AML-193 (cell line): ENCODE data around the gene ZNF343.
"Not testable (repeated sequence)": the region's sequence is repeated elsewhere in the genome, so short reads cannot be mapped to it uniquely, and the experiment has no call there.

Experiments used
- DNase-seq, 2 experiments: peaks; one replicate each; lab custom pipeline; 2025; lab: John Stamatoyannopoulos, UW

ZNF343 gene

DNA sequence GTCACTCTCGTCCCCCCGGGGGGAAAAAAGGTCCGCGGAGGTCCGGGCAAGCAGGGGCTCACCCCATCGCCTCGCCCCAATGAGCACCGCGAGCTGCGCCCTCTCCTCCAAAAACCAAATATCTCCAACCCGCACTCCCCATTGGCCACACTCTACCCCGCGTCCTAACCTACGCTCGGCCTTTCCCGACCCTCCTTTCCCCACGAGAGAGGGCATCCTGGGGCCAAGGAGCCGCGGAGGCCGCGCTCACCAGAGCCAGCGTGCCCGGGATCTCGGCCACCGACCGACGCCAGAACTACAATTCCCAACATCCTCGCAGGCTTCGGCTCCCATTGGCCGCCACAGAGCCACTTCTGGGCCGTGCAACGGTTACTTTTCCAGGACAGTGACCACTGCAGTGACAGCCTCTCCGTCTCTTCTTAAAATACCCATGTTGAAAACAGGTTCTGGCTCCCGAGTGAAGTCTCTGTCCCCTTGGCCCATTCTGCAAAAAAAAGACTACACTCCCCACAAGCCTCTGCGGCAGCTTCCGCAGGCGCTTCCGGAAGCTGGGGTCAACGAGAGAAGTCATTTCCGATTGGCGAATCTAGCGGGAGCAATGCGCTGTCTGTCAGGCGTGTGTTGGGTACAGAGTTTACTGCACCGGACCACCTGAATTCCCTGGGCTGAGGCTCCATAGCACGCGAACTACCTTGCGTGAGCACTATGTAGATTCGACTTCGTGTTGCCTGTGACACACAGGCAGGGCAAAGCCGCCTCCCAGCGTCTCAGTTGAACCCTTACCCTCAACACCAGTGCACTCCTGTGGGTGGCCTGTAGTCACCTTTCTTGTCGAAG, at the start of gene ZNF343:
ZNF343 (minus strand) TSS at position 285 of the 837 bp plus-strand sequence. CDS start 15,020 bp downstream, outside the sequence.
- peak; percentile 72 to 85 for DNase-seq

DNA sequence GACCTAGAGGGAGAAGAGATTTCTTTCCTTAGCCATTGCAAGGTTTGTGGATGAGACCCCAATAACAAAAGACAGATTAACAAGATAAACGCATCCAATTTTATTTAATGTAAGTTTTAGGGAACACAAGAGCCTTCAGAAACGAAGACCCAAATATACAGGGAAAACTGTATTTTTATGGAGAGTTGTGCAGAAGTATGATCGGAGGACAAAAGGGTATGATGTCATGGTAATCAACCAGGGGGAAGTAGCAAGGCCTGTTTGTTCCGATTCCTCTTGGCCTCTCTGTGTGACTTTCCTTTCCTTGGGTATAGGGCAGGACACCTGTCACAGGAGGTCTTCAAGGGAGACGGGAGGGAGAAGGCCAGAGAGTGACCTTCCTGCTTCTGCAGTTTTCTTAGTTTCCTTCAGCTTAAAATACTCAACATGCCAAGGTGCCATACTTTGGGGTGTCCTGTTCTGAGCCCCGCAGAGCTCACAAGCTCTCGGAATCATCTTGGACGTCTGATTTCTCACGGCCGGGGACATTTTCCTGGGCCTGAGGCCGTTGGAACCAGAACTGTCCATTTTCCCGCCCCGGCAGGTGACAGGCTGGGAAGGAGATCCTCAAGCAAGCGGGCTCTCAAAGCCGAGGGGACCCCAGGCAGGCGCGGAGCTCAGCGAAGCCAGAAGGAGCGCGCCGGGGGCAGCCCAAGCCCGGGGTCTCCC, 49.3 kb upstream of the ZNF343 start:
- no peak for DNase-seq

DNA sequence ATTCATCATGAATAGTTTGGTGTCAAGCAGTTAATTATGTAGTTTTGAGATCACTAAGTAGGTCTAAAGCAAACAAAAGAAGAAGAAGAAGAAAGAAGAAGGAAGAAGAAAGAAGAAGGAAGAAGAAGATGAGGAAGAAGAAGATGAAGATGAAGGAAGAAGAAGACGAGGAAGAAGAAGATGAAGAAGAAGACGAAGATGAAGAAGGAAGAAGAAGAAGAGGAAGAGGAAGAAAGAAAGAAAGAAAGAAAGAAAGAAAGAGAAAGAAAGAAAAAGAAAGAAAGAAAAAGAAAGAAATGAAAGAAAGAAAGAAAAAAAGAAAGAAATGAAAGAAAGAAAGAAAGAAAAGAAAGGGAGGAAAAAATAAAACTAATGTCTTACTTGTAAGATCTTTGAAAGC, 36.9 kb upstream of the ZNF343 start:
- no peak for DNase-seq

DNA sequence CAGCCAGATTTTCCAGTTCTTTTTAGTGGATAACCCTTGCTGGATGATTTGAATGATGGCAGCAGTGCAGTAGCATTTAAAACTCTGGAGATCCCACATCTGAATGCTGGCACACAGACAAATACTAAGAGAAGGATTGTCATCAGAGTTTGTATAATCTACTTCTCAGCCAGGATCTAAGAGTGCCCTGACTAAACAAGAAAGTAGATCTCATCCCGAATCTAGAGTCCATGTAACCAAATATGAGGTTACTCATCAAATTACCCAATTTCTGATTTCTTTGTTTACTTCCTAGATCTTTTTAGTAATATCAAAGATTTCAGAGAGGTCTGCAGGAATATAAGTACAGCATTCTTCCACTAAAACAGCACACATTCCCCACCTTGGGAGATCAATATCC, 35.5 kb upstream of the ZNF343 start:
- no peak for DNase-seq

DNA sequence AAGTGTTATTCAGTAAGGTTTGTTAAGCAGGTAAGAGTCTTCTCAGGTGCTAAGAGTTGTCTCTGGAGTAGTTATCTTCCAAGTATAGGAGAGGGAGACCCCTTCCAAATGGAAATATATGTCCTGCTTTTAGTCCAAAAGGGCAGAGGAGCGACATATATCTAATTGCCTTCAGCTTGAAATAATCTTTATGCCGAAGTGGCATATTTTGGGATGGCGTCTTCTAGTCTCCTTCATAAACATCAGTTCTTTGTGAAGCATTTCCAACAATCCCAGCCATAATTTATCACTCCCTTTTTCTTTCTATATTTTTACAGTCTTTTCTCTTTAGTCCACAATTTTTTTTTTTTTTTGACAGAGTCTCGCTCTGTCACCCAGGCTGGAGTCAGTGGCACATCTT, 33.6 kb upstream of the ZNF343 start:
- no peak for DNase-seq

DNA sequence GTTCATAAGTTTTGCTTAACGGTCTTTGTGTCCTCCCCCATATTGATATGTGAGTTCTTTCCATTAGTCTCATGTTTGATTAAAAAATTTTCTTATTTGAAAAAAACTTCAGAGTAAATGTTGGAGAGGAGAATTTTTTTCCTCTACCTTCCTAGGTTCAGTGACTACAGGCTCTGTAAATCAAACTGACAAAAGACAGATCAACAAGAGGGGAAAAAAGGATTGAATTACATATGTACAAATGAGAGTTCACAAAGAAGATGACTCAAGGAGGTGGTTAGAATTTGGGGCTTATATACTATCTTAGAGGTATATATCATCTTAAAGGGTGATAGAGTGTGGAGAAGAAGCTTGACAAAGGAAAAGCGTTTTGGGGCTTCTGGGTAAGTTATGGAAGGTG, 33.2 kb upstream of the ZNF343 start:
- DNase-seq, result no peak

DNA sequence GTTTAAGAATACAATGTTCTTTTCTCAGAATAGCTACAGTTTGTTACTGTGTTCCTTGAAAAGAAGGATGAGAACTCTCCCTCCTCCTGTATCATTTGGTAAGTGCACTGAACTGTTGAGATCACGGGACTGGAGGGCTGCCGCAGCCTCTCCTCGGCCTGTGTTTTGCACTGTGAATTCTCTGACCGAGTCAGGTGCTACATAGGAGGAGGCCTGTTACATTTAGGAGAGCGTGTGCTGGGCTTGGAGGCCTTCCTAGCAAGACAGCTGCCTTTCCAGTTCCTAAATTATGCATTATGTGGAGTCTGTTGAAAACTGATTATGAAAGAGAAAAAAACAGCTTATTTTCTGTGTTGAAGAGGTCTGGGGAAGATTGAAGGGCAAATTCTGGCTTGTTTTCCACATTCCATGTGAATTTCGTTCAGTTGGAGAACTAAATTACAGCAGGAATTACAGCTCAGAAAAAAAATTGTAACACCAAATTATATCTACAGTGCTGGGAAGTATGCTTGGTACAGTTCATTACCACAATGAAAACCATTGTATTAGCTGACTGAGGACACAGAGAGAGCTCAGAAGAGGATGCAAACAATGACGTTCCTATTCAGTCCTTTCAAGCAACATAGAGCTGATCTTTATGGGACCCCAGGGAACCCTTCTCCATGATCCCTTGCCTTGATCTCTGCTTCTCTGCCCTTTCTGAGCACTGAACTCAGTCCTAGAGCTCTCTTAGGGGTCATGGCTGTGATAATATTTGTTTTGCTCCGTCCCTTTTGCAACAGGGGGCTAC, 30.4 kb upstream of the ZNF343 start:
- DNase-seq, result no peak

DNA sequence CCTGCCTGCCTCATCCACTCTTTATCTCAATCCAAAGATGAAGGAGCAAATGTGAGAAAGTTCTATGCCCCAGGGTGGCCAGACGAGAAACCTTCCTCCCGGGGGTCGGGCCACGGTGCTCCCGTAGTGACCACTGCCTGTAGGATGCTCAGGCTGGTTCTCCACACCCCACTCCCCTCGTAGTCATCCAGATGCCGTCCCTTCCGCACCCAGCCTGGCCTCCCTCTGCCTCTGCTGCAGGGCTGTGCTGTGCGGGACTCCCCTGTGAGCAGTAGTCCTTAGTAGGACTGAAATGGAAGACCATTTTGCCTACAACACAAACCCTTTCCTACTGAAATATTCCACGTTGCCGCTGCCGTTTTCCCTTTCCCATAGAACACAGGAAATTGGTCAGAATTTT, 29.6 kb upstream of the ZNF343 start:
- no peak for DNase-seq

DNA sequence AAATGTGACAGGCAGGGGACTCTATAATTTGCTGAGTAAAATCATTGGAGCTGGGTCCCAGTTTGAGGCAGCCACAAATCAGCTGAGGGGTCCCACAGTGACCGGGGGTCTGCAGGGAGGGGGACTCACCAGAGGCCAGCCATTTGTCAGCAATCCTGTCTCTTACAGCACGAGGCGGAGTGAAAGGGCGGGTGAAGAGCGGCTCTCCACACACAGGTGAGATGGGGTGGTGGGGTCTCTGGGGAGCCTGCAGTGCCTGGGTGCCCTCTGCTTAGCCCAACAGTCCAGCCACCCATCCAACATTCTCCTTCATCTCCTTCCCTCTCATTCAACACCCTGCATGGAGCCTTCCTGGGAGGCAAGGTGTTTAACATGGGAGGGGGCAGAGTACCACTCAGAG, 28.4 kb upstream of the ZNF343 start:
- DNase-seq, result no peak

DNA sequence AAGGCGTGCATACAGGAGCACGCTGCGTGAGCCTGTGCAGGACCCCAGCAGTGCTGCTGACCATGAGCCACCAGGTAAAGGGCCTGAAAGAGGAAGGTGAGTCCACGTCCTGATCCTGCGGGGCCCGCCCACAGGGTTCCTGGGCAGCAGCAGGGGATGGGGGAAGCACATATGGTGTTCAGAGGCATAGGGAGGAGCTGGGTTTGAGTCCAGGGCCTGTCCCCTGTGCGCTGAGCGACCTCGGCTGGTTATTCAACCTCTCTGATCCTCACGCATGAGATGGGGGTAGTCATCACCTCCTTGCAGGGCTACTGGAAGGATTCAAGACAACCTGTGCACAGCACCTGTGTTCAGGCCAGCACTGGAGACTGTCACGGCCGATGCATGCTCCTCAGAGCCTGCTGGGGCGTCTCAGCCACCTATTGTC, 27.9 kb upstream of the ZNF343 start, which contains the start of gene TMC2:
TMC2 (plus strand) TSS at position 14 of the 427 bp plus-strand sequence; CDS start at position 63, 49 bp downstream.
- no peak for DNase-seq

DNA sequence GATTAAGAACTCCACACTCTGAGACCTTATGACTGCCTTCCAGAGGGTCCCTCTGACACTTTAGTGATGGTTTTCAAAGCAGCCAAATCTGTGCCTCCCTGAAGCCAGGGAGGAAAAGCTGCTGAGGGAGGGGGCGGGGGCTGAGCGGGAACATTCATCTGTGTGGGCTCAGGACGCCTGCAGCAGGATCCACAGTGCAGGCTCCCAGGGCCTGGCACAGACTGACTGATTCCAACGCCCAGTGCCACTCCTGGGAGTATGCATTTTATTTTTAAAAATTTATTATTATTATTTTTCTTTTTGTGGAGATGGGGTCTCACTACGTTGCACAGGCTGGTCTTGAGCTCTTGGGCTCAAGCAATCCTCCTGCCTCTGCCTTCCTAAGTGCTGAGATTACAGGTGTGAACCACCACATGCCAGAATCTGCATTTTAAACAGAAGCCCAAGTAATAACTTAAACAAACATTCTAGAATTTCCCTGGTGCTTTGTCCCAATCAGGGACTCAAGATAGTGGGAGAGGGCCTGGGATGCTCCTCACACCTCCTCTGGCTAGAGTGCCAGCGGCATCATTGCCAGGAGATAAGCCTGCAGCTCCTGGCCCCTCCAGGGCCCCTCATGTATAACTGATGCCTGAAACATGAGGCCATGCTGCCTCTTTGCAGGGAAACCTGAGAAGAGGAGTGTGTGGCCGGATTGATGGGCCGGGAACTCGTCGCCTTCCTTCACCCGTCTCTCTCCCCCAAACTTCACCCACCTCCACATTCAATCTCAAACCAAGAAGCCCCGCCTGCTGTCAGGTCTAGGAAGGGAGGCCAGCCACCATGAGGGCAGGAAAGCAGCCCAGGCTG, 27.2 kb upstream of the ZNF343 start:
- no peak for DNase-seq

DNA sequence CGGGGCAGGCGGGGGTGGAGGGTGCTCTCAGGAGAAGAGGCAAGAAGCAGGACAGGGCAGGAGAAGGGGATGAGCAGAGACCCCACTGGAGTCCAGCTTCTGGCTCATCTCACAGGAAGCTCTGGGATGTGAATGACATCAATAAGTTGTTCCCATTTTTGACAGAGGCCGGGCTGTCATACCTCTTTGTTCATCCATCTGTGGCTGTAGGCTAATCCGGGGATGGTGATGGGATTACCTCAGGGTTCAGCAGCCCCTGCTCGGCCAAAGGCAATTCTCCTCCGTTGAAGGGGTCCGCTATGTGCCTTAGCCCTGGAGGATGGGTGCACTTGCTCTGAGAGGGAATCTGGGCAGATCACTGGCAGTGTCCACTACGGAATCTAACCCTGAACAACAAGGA, 24.4 kb upstream of the ZNF343 start:
- DNase-seq, result no peak

DNA sequence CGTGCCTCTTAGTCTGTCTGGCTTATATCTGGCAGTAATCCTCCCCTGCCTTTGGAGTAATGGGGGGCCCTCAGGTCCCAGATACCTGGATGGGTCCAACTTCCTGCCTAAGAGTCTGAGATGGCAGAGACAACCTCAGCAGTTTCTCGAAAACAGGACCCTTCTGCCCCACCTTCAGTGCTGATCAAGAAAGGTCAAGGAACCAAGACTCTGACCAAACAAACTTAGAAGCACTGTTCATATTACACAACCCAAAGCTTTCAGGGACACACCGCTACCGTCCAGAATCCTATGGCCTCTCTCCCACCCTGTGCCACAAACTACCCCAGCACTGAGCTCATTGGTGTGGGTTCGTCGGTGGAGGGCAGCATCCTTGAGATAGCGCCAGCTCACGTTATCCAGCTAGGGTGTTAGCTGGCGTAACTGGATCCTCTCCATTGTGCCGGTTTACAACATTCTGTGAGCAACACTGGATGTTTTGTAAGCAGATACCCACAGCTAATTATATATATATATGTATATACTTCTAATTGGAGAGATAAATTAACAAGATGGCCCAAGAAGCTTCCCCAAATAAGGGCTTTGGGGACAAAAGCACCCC, 20.1 kb upstream of the ZNF343 start:
- DNase-seq, result no peak

DNA sequence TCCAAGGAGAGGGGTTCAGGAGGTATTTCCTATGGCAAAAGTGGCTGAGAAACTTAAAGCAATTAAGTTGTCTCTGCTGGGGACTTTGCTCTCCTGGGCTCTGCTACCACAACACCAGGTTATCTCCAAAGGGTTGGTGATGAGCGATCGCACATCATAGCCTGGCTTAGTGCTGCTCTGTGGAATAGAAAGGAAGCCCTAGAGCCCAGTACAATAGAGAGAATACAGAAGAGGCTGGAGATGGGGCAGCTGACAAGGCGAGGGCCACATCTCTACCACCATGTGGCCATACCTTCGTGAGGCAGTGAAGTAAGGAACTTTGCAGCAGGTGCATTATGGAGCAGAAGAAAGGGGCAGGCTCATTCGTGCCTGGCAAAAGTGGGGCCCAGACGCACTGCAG, 19.0 kb upstream of the ZNF343 start:
- DNase-seq, result no peak

DNA sequence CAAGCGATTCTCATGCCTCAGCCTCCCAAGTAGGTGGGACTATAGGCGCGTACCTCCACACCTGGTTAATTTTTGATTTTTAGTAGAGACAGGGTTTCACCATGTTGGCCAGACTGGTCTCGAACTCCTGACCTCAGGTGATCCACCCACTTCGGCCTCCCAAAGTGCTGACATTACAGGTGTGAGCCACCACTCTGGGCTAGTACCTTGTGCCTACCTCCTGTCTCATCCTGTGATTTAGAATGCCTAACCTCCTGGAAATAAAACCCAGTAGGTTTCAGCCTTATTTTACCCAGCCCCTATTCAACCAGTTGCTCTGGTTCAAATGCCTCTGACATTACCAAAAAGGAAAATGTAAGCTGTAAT, 17.5 kb upstream of the ZNF343 start:
- DNase-seq, result not testable (repeated sequence)

DNA sequence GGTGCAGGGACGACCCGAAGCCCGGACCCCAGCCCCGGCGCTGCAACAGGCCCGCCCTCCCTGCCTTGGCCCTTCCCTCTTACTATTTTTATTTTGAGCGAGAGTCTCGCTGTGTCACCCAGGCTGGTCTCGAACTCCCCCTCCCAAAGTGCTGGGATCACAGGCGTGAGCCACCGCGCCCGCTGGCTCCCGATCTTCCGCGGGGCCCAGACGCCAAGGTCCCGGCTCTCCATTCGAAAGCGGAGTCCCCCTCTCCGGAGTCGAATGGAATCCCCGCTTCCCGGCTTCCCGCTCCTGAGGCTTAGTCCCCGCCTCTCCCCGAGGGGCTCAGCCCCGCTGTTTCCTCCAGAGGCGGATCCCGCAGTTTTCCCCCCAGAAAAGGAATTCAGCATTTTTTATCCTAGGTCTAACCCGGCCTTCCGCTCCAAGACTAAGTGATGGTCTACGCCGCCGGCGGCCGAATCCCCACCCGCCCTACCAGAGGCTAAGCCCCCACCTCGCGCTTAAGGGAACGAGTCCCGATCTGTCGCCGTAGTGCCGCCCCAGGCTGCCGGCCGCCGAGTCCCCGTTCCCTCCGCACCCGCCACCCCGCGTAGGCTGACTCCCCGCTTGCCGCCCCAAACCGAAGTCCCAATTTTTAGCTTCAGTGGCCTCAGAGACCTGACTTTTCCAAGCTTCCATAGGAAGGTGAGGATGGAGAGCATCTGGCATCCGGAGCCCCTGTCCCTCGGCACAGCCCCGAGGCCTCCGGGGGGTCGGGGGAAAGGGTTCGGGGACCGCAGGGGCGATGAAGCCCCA, 16.2 kb upstream of the ZNF343 start:
- peak in 1 of 2 experiments; percentile 51 for DNase-seq

DNA sequence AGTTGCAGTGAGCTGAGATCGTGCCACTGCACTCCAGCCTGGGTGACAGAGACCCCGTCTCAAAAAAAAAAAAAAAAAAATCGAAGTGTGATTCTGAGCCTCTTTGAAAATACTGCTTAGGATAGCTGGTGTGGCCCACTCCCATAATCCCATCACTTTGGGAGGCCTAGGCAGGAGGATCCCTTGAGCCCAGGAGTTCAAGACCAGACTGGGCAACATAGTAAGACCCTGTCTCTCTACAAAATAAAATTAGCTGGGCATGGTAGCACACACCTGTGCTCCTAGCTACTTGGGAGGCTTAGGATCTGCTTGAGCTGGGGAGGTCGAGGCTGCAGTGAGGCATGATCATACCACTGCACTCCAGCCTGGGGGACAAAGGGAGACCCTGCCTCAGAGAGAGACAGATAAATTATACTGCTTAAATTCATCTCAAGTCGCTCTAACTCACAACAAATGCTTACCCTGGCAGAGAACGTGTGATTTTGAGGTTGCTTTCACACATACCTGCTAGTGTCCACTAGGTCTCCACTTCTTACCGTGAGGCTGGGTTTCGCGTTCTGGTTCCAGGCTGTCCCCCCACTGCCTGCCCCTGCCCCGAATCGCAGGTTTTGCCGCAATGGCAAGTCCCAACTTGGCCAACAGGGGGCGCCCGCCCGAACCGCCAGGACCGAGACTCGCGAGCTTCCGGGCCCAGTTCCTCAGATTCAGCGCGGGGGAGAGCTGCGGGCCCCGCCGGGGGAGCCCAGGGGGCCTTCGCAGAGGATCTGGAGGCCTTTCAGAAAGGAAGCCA, 15.4 kb upstream of the ZNF343 start:
- peak; percentile 64 to 68 for DNase-seq

DNA sequence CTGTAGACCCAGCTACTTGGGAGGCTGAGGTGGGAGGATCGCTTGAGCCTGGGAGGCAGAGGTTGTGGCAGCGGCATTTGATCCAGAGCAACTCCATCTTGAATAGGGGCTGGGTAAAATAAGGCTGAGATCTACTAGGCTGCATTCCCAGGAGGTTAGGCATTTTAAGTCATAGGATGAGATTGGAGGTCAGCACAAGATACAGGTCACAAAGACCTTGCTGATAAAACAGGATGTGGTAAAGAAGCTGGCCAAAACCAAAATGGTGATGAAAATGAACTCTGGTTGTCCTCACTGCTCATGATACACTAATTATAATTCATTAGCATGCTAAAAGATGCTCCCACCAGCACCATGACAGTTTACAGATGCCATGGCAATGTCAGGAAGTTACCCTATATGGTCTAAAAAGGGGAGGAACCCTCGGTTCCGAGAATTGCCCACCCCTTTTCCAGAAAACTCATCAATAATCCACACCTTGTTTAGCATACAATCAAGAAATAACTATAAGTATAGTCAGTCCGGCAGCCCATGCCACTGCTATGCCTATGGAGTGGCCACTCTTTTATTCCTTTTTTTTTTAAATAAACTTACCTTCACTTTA, 14.2 kb upstream of the ZNF343 start:
- not testable (repeated sequence) for DNase-seq
